Kidney (tissue), 14 donors: Measurements from ENCODE around the gene BCOR. TPM values are rescaled to one million over a fixed set of nuclear protein-coding genes. Genes with fewer than 3 reads are reported as not detected.

Experiments
- DNase-seq, 5 donors: peaks; one replicate each; pipeline ENCODE4 v3.0.0-alpha.2; 2013 to 2020
- FAIRE-seq: peaks from 2 replicates; lab custom pipeline; 2012; peaks lifted over from hg19 to GRCh38; lab: Jason Lieb, UNC
- H3K27ac ChIP-seq, 2 donors: one replicate each; pipeline ENCODE4 v1.7.0; 2013; ENCODE audit warnings: low read depth in 2 of 2, low read length in 2 of 2, inconsistent platforms in 1 of 2
- H3K27me3 ChIP-seq: one replicate; pipeline ENCODE4 v1.7.1; 2013; ENCODE audit warnings: low read length, inconsistent platforms; ENCODE audit not compliant: control insufficient read depth, insufficient read depth
- H3K36me3 ChIP-seq, 3 donors: one replicate each; pipeline versions ENCODE4 v1.7.0 to v1.7.1; 2013; ENCODE audit warnings: low read length in 3 of 3, control low read depth in 1 of 3, inconsistent platforms in 1 of 3; ENCODE audit not compliant: insufficient read depth in 3 of 3, control insufficient read depth in 2 of 3
- H3K4me1 ChIP-seq, 3 donors: one replicate each; pipeline versions ENCODE4 v1.7.0 to v1.7.1; 2013; ENCODE audit warnings: low read length in 3 of 3, inconsistent platforms in 1 of 3, low read depth in 1 of 3; ENCODE audit not compliant: control insufficient read depth in 2 of 3, insufficient read depth in 2 of 3
- H3K4me3 ChIP-seq, 3 donors: one replicate each; pipeline versions ENCODE4 v1.7.0 to v1.8.1; 2013; ENCODE audit warnings: low read length in 3 of 3, control low read depth in 1 of 3, inconsistent platforms in 1 of 3
- H3K9ac ChIP-seq, 3 donors: one replicate each; pipeline versions ENCODE4 v1.7.0 to v1.7.1; 2013; ENCODE audit warnings: low read length in 3 of 3, control low read depth in 1 of 3, inconsistent platforms in 1 of 3
- H3K9me3 ChIP-seq, 3 donors: one replicate each; pipeline versions ENCODE4 v1.7.0 to v1.7.1; 2013; ENCODE audit warnings: low read length in 3 of 3, control low read depth in 1 of 3, inconsistent platforms in 1 of 3; ENCODE audit not compliant: control insufficient read depth in 2 of 3, insufficient read depth in 1 of 3
- CTCF ChIP-seq: IDR thresholded peaks from 3 replicates; pipeline ENCODE4 v1.5.1; 2012; ENCODE audit warnings: mild to moderate bottlenecking, moderate library complexity, borderline replicate concordance; ENCODE audit not compliant: insufficient read depth; ENCODE audit errors: extremely low read depth
- intact Hi-C: fragments of 100-400 bp; cut with DNase I; formaldehyde crosslinking; loops from one replicate; pipeline ENCODE4 v1.11.1; 2022
- polyA plus RNA-seq: library from polyadenylated mRNA; stranded (reverse); fragments of 350-450 nt; fragmentation: Illumina TruSeq; extraction: RNeasy Lipid Tissue Mini Kit (QIAGEN cat#74804); gene quantifications from one replicate; pipeline ENCODE4 v1.2.3, GENCODE V29; 2014; ENCODE audit warnings: low read depth, low replicate concordance; ENCODE audit not compliant: insufficient read depth
- total RNA-seq: library from RNA; stranded (reverse); fragmentation: NEBNext Ultra II Directional; extraction: Animal tissue kit (Norgen Biotek cat#: 25700); gene quantifications from one replicate; pipeline ENCODE4 v1.2.1, GENCODE V29; 2021
- donor health status: control.
- donor health status: control.
- donor health status: control.
- donor health status: control.
- donor health status: control.
- donor health status: DM: yes; HTN: yes; CAD: no.
- donor health status: Normal renal cell carcinoma (clear cell type).

BCOR gene
- total and polyA plus RNA-seq, 2 donors from 2014 or later, result 7.7 to 33.9 TPM

DNA sequence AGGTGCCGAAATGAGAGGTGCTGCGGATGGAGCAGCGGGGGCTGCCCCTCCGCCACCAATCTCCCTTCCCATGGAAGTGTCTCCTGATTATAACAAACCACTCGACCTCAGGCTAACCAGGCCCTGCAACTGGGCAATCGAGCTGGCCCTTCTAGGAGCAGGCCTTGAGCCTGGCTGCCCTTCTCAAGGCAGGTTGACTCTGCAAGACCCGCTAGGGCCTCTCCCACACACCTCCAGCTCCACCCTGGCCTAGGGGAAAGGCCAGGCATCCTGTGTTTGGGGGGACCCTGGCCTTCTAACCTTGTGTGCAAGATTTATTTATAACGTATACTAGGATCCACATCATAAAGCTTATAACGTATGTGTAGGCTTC lies 3.7 kb upstream of the BCOR start:
- DNase-seq, result no peak
- peaks cover 6% of the 10 kb centered on the region for H3K27me3 ChIP-seq
- H3K4me1 ChIP-seq, result no peaks in the 10 kb centered on the region
- no peaks in the 10 kb centered on the region for H3K36me3 ChIP-seq
- no peak for FAIRE-seq
- no peaks in the 10 kb centered on the region for H3K9me3 ChIP-seq
- no peak overlapping the region for H3K4me3 ChIP-seq
- TF ChIP-seq CTCF, result no peak
- H3K27ac ChIP-seq, result no peak overlapping the region
- no peak overlapping the region for H3K9ac ChIP-seq
- intact Hi-C loops, result no loop called here

- no peak for TF ChIP-seq CTCF
- no peak overlapping the region for H3K9ac ChIP-seq
- no peaks in the 10 kb centered on the region for H3K4me1 ChIP-seq
- H3K36me3 ChIP-seq, result no peaks in the 10 kb centered on the region
- no peak overlapping the region for H3K4me3 ChIP-seq
- H3K27ac ChIP-seq, result no peak overlapping the region
- peaks cover 6% of the 10 kb centered on the region for H3K27me3 ChIP-seq
- no peaks in the 10 kb centered on the region for H3K9me3 ChIP-seq
- peak in 3 of 5 donors; percentile 50 to 63 (median 59) for DNase-seq
- intact Hi-C loops, result no loop called here
- FAIRE-seq, result no peak
Measured at GRCh38 chrX:40100537-40101429, 3.0 kb upstream of the BCOR start.

GRCh38 chrX:40100141-40100536 lies 2.4 kb upstream of the BCOR start:
- Histone ChIP-seq H3K27ac (no peak overlapping the region), H3K36me3 (no peaks in the 10 kb centered on the region), H3K9ac (no peak overlapping the region), H3K4me1 (no peaks in the 10 kb centered on the region), H3K27me3 (peaks cover 6% of the 10 kb centered on the region), H3K4me3 (no peak overlapping the region), H3K9me3 (no peaks in the 10 kb centered on the region)
- DNase-seq (peak in 1 of 5 donors; percentile 84), FAIRE-seq (no peak)
- intact Hi-C loops, result no loop called here
- TF ChIP-seq CTCF, result no peak
